Suprapubic skin (tissue), 4 donors: ENCODE measurements around the gene BLOC1S4. TPM values are rescaled to one million over a fixed set of nuclear protein-coding genes. Genes with fewer than 3 reads are reported as not detected.

Experiments
- DNase-seq, 2 donors: peaks; one replicate each; pipeline ENCODE4 v3.0.0-alpha.2; 2019; ENCODE audit warnings: low spot score in 2 of 2
- H3K27ac ChIP-seq: fragments of 200-600 bp; sonication (generic); one replicate; pipeline ENCODE4 v1.5.1; 2019
- H3K27me3 ChIP-seq: fragments of 200-600 bp; sonication (generic); one replicate; pipeline ENCODE4 v1.5.1; 2019
- H3K36me3 ChIP-seq: fragments of 200-600 bp; sonication (generic); one replicate; pipeline ENCODE4 v1.5.1; 2019
- H3K4me1 ChIP-seq: fragments of 200-600 bp; sonication (generic); one replicate; pipeline ENCODE4 v1.5.1; 2019
- H3K4me3 ChIP-seq: fragments of 200-600 bp; sonication (generic); one replicate; pipeline ENCODE4 v1.5.1; 2019; ENCODE audit warnings: mild to moderate bottlenecking
- H3K9me3 ChIP-seq: fragments of 200-600 bp; sonication (generic); one replicate; pipeline ENCODE4 v1.5.1; 2019
- CTCF ChIP-seq, 2 donors: fragments of 200-600 bp in 1 of 2; fragments of 450-650 bp in 1 of 2; sonication (generic) in 1 of 2; IDR thresholded peaks; one replicate each; pipeline ENCODE4 v1.5.1; 2016 to 2019; ENCODE audit warnings: antibody characterized with exemption in 2 of 2, mild to moderate bottlenecking in 1 of 2, moderate library complexity in 1 of 2
- EP300 ChIP-seq: sonication (generic); formaldehyde crosslinking; IDR thresholded peaks from one replicate; pipeline ENCODE4 v1.6.1; 2017; ENCODE audit warnings: antibody characterized with exemption
- POLR2A ChIP-seq, 2 donors: fragments of 450-650 bp; IDR thresholded peaks; one replicate each; pipeline ENCODE4 v1.6.1; 2017; ENCODE audit warnings: antibody characterized with exemption in 2 of 2, mild to moderate bottlenecking in 2 of 2, moderate library complexity in 2 of 2
- POLR2AphosphoS5 ChIP-seq, 3 donors: sonication (generic); formaldehyde crosslinking; IDR thresholded peaks; one replicate each; pipeline ENCODE4 v1.6.1; 2017; ENCODE audit warnings: antibody characterized with exemption in 3 of 3
- WGBS: methylation state at CpG from one replicate; pipeline ENCODE4 v1.1.5; 2018; 5-methylcytosine and 5-hydroxymethylcytosine counted together
- total RNA-seq, 4 donors: library from RNA; depleted of rRNA; stranded (reverse); fragments of >200 nt; gene quantifications; one replicate each; pipeline ENCODE4 v1.1.0, GENCODE V29; 2016

BLOC1S4 gene
- total RNA-seq, 4 donors from 2014 or later, result 5.1 to 20.2 (median 14.8) TPM

GRCh38 chr4:6740347-6740746 lies 24.4 kb downstream of the BLOC1S4 start:
- H3K27me3 ChIP-seq, result no peaks in the 10 kb centered on the region
- H3K36me3 ChIP-seq, result no peaks in the 10 kb centered on the region
- DNase-seq, result no peak
- H3K4me3 ChIP-seq, result no peak overlapping the region
- H3K9me3 ChIP-seq, result no peaks in the 10 kb centered on the region
- H3K27ac ChIP-seq, result no peak overlapping the region
- no peaks in the 10 kb centered on the region for H3K4me1 ChIP-seq
- 89% methylated on average over 8 of the region's 8 CpGs for WGBS
- TF ChIP-seq CTCF (IDR thresholded peaks at IDR 0.05) (no peak), POLR2A (IDR thresholded peaks at IDR 0.05) (no peak), POLR2AphosphoS5 (IDR thresholded peaks at IDR 0.05) (no peak), EP300 (no peak)

GRCh38 chr4:6742507-6742906 lies 26.5 kb downstream of the BLOC1S4 start:
- 69% methylated on average over 2 of the region's 2 CpGs for WGBS
- H3K36me3 ChIP-seq, result no peaks in the 10 kb centered on the region
- DNase-seq, result no peak
- H3K4me3 ChIP-seq, result no peak overlapping the region
- no peaks in the 10 kb centered on the region for H3K27me3 ChIP-seq
- no peak for TF ChIP-seq POLR2AphosphoS5 (IDR thresholded peaks at IDR 0.05)
- TF ChIP-seq CTCF (IDR thresholded peaks at IDR 0.05), result no peak
- TF ChIP-seq POLR2A (IDR thresholded peaks at IDR 0.05), result no peak
- no peaks in the 10 kb centered on the region for H3K9me3 ChIP-seq
- no peak overlapping the region for H3K27ac ChIP-seq
- peaks cover 11% of the 10 kb centered on the region for H3K4me1 ChIP-seq

- H3K4me1 ChIP-seq, result peaks cover 16% of the 10 kb centered on the region
- no peaks in the 10 kb centered on the region for H3K27me3 ChIP-seq
- WGBS, result 85% methylated on average over 11 of the region's 11 CpGs
- no peaks in the 10 kb centered on the region for H3K9me3 ChIP-seq
- TF ChIP-seq POLR2A (IDR thresholded peaks at IDR 0.05), result no peak
- TF ChIP-seq CTCF (IDR thresholded peaks at IDR 0.05), result no peak
- no peak for TF ChIP-seq EP300
- TF ChIP-seq POLR2AphosphoS5 (IDR thresholded peaks at IDR 0.05), result no peak
- H3K27ac ChIP-seq, result no peak overlapping the region
- DNase-seq, result no peak
- no peak overlapping the region for H3K4me3 ChIP-seq
- no peaks in the 10 kb centered on the region for H3K36me3 ChIP-seq
Measured at GRCh38 chr4:6742989-6743388, 27.0 kb downstream of the BLOC1S4 start.

GRCh38 chr4:6746721-6747293 lies 30.8 kb downstream of the BLOC1S4 start:
- Histone ChIP-seq H3K27me3 (no peaks in the 10 kb centered on the region), H3K4me3 (no peak overlapping the region), H3K9me3 (no peaks in the 10 kb centered on the region), H3K27ac (no peak overlapping the region), H3K4me1 (peaks cover 49% of the 10 kb centered on the region), H3K36me3 (no peaks in the 10 kb centered on the region)
- TF ChIP-seq CTCF (IDR thresholded peaks at IDR 0.05) (no peak), POLR2AphosphoS5 (IDR thresholded peaks at IDR 0.05) (no peak), POLR2A (IDR thresholded peaks at IDR 0.05) (no peak), EP300 (no peak)
- no peak for DNase-seq
- 43% methylated on average over 12 of the region's 20 CpGs for WGBS

GRCh38 chr4:6747294-6748051 lies 31.5 kb downstream of the BLOC1S4 start:
- H3K27me3 ChIP-seq, result no peaks in the 10 kb centered on the region
- TF ChIP-seq POLR2AphosphoS5 (IDR thresholded peaks at IDR 0.05) (no peak), EP300 (no peak), POLR2A (IDR thresholded peaks at IDR 0.05) (no peak), CTCF (IDR thresholded peaks at IDR 0.05) (no peak)
- H3K27ac ChIP-seq, result peak overlapping the region; percentile 36
- H3K36me3 ChIP-seq, result no peaks in the 10 kb centered on the region
- DNase-seq, result no peak
- H3K9me3 ChIP-seq, result no peaks in the 10 kb centered on the region
- H3K4me1 ChIP-seq, result peaks cover 49% of the 10 kb centered on the region
- no peak overlapping the region for H3K4me3 ChIP-seq
- 35% methylated on average over 7 of the region's 11 CpGs for WGBS
